Hypothalamus (tissue), 51 donors: ENCODE data around the gene CD177.
"Not testable (repeated sequence)": the region's sequence is repeated elsewhere in the genome, so short reads cannot be mapped to it uniquely, and the experiment has no call there.

Source experiments
- DNase-seq, 51 donors: peaks; one replicate each; lab custom pipeline; 2025; lab: John Stamatoyannopoulos, UW

Gene CD177

GRCh38 chr19:43332058-43332922 is 21.2 kb upstream of the CD177 start:
- DNase-seq = no peak

GRCh38 chr19:43336508-43336907 is 17.0 kb upstream of the CD177 start:
- not testable (repeated sequence) for DNase-seq

- no peak for DNase-seq
Observed at GRCh38 chr19:43337737-43338136, 15.7 kb upstream of the CD177 start.

GRCh38 chr19:43338530-43338929 is 15.0 kb upstream of the CD177 start:
- no peak for DNase-seq

GRCh38 chr19:43339243-43339930 is 14.1 kb upstream of the CD177 start:
- not testable (repeated sequence) for DNase-seq

GRCh38 chr19:43340101-43340500 is 13.4 kb upstream of the CD177 start:
- not testable (repeated sequence) for DNase-seq

- not testable (repeated sequence) for DNase-seq
Observed at GRCh38 chr19:43341098-43341497, 12.4 kb upstream of the CD177 start.

- not testable (repeated sequence) for DNase-seq
Observed at GRCh38 chr19:43342104-43342503, 11.4 kb upstream of the CD177 start.

GRCh38 chr19:43344347-43344925 is 9.1 kb upstream of the CD177 start:
- not testable (repeated sequence) for DNase-seq

- not testable (repeated sequence) for DNase-seq
Observed at GRCh38 chr19:43349813-43350212, 3.7 kb upstream of the CD177 start.

GRCh38 chr19:43351998-43352746 is 1.3 kb upstream of the CD177 start:
- no peak for DNase-seq

- DNase-seq = no peak
Observed at GRCh38 chr19:43354305-43354627, 780 bp downstream of the CD177 start.

- DNase-seq = not testable (repeated sequence)
Observed at GRCh38 chr19:43356749-43357148, 3.3 kb downstream of the CD177 start.

- no peak for DNase-seq
Observed at GRCh38 chr19:43362179-43362578, 8.7 kb downstream of the CD177 start.

- no peak for DNase-seq
Observed at GRCh38 chr19:43362745-43363144, 9.3 kb downstream of the CD177 start.

- DNase-seq = not testable (repeated sequence)
Observed at GRCh38 chr19:43365677-43366076, 12.2 kb downstream of the CD177 start.

- no peak for DNase-seq
Observed at GRCh38 chr19:43367822-43368221, 14.3 kb downstream of the CD177 start.

- DNase-seq = not testable (repeated sequence)
Observed at GRCh38 chr19:43368897-43369296, 15.4 kb downstream of the CD177 start.

- no peak for DNase-seq
Observed at GRCh38 chr19:43371909-43372308, 18.4 kb downstream of the CD177 start.

- DNase-seq = no peak
Observed at GRCh38 chr19:43372462-43372861, 19.0 kb downstream of the CD177 start.

GRCh38 chr19:43377624-43378023 is 24.1 kb downstream of the CD177 start:
- not testable (repeated sequence) for DNase-seq
